SH-SY5Y (cell line): ENCODE data around the gene EZH1.

Experiments
- GATA2 ChIP-seq: IDR thresholded peaks from 2 replicates; pipeline ENCODE4 v1.6.1; 2011; ENCODE audit warnings: mild to moderate bottlenecking, low read depth, low read length
- GATA3 ChIP-seq: IDR thresholded peaks from 2 replicates; pipeline ENCODE4 v1.6.1; 2011; ENCODE audit warnings: low read depth, mild to moderate bottlenecking, low read length, moderate library complexity

Gene EZH1

DNA sequence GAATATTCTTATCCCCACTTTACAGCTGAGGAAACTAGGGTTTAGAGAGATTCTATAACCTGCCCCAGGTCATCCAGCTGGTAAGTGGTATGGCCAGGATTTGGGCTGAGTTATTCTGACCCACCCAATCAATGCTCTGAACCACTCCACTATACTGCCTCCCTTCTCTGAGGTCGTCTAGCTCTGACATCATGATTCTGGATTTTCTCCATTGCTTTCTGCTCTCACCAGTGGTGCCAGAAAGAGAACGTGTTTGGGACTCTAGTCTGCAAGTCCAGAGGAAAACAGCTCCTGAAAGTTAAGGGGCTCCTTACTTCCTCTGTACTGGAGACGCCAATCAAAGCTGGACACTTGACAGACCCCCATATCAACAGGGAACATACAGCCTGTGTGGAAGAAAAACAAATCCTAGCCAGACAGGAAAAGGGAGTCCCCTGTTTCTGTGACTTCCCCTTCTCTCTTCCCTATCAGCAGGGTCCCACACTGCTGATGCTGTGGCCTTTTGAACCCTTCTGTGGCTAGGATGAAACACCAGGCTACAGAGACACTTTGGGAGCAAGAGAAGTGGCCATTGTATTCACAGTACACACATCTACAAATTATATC, 6.0 kb upstream of the EZH1 start:
- TF ChIP-seq GATA3 = no peak
- no peak for TF ChIP-seq GATA2

GRCh38 chr17:42748908-42749798, 4.3 kb upstream of the EZH1 start:
- TF ChIP-seq GATA3 (no peak), GATA2 (no peak)

GRCh38 chr17:42748202-42748907, 3.5 kb upstream of the EZH1 start:
- TF ChIP-seq GATA2 = no peak
- no peak for TF ChIP-seq GATA3

DNA sequence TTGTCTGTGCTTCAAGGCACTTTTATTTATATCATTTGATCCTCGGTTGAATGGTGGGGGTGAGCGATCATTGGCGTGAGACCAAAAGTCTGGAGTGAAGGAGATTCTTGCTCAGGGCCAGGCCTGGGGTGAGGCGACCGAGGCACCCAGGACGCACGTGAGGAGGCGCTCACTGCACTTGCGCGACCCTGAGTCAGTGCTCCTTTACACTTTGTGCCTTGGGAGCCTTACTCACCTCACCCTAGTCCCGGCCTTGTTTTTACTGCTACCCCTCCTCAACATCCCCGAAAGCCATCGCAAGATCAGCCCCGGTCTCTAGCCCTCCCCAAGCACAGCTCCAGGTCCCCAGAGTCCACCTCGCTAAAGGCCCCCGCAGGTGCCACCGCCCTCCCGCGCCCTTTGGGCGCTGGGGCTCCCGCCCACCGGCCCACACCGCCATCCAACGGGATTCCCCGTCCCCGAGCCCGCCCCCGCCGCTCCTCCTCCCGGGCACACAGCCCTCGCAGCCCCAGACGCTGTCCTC, 496 bp downstream of the EZH1 start:
- no peak for TF ChIP-seq GATA3
- no peak for TF ChIP-seq GATA2

- TF ChIP-seq GATA2 = no peak
- no peak for TF ChIP-seq GATA3
These were observed 1.1 kb downstream of the EZH1 start for GRCh38 chr17:42743595-42744282.

DNA sequence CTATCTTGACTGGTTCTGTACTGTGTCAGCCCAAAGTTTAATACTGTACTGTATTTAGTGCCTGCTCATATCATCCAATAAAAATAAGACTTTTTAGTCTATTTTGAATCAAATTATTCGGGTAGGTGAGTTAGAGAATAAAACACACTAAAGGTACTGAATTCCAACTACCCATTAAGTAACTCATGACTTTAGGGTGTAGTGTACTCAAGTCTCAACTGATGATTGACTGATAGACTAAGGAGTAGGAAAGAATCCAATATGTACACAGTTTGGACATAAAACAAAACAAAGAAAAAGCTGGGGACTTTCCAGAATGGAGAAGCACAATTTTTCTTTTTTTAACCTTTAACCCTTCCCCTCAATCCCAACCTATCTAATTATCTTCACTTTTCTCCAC, 4.1 kb downstream of the EZH1 start:
- no peak for TF ChIP-seq GATA3
- TF ChIP-seq GATA2 = no peak

DNA sequence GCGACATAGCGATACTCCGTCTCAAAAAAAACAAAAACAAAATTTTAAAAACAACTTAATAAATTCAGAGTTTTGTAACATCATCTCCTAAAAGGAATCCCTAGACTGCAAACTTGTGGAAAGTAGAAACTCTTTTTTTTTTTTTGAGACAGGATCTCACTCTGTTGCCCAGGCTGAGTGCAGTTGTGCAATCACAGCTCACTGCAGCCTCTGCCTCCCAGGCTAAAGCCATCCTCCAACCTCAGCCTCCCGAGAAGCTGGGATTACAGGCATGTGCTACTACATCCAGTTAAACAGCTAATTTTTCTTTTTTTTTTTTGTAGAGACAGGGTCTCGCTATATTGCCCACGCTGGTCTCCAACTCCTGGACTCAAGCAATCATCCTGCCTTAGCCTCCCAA, 19.7 kb downstream of the EZH1 start:
- no peak for TF ChIP-seq GATA2
- TF ChIP-seq GATA3 = no peak

- no peak for TF ChIP-seq GATA2
- TF ChIP-seq GATA3 = no peak
These were observed 21.2 kb downstream of the EZH1 start for GRCh38 chr17:42723636-42724035.

DNA sequence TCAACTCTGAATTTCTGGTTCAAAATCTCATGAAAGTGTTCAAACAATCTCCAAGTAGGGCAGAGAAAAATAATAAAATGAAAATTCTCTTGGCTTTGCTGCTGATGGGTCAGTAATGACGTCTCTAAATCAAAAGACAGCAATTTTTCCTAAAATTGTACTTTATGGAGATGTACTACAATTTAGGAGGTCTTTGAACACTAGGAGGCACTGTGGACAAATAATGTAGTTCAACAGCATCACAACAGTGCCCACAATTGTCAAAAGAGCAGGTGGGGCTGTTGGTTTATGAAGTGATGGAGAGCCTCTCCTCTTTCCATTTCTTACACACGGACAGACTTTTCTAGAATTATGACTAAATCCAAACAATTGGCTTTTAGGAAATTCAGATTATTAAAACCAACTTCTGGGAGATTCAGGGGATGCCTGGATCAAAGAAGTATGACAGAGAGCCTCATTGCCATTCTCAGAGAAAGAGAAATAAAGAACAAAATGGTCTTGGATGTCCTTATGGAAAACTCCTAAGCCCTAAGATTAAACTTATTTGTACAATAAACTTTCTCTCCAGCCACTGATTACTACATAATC, 23.8 kb downstream of the EZH1 start:
- TF ChIP-seq GATA2 (no peak), GATA3 (no peak)

- TF ChIP-seq GATA2 = no peak
- TF ChIP-seq GATA3 = no peak
These were observed 35.3 kb downstream of the EZH1 start for GRCh38 chr17:42709561-42709960.

- TF ChIP-seq GATA2 = no peak
- TF ChIP-seq GATA3 = no peak
These were observed 36.3 kb downstream of the EZH1 start for GRCh38 chr17:42708588-42708987.

DNA sequence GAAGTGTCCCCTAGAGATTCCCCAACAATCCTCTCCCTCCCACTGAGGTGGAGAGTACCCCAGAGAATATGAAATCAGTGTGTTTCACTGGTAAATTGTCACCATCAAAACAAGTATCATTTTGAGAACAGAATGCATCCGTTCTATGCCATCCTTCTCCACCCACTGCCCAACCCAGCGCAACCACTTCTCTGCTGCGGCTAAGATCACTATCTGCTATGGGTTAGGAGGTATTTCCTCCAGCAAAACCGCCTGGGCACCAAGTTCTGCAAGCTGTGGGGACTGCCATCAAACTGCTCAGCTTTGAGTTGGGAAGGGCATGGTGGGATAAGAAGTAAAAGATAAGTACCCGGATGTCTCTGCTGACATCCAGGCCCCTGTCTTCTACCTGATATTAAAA, 38.1 kb downstream of the EZH1 start:
- TF ChIP-seq GATA2 = no peak
- no peak for TF ChIP-seq GATA3

GRCh38 chr17:42704837-42705494, 39.9 kb downstream of the EZH1 start:
- no peak for TF ChIP-seq GATA2
